Neural progenitor cell (in vitro differentiated cells): Measurements from ENCODE around the gene ANKRD31. TPM values are rescaled to one million over a fixed set of nuclear protein-coding genes. Genes with fewer than 3 reads are reported as not detected.
"Not testable (repeated sequence)": the region's sequence is repeated elsewhere in the genome, so short reads cannot be mapped to it uniquely, and the experiment has no call there.

Experiments
- DNase-seq: peaks from one replicate; pipeline ENCODE4 v3.0.0-alpha.2; 2016; ENCODE audit warnings: low spot score
- H2AFZ ChIP-seq: fragments of 200-600 bp; sonication (generic); replicated peaks from 2 replicates; pipeline ENCODE4 v1.6.1; 2016; ENCODE audit warnings: antibody characterized with exemption
- H3F3A ChIP-seq: fragments of 200-600 bp; sonication (generic); 2 replicates; pipeline ENCODE4 v1.6.1; 2016; ENCODE audit warnings: antibody characterized with exemption, low read depth
- H3K27ac ChIP-seq: fragments of 200-600 bp; sonication (generic); 2 replicates; pipeline ENCODE4 v1.5.1; 2016; ENCODE audit warnings: mild to moderate bottlenecking
- H3K27me3 ChIP-seq: fragments of 200-600 bp; sonication (generic); 2 replicates; pipeline ENCODE4 v1.6.1; 2016; ENCODE audit warnings: mild to moderate bottlenecking, moderate library complexity
- H3K36me3 ChIP-seq: fragments of 200-600 bp; sonication (generic); 2 replicates; pipeline ENCODE4 v1.5.1; 2016
- H3K4me1 ChIP-seq: fragments of 200-600 bp; sonication (generic); 2 replicates; pipeline ENCODE4 v1.6.1; 2016; ENCODE audit warnings: mixed run types
- H3K4me2 ChIP-seq: fragments of 200-600 bp; sonication (generic); 2 replicates; pipeline ENCODE4 v1.6.1; 2016
- H3K4me3 ChIP-seq: fragments of 200-600 bp; sonication (generic); 2 replicates; pipeline ENCODE4 v1.5.1; 2016
- H3K79me2 ChIP-seq: fragments of 200-600 bp; sonication (generic); 2 replicates; pipeline ENCODE4 v1.6.1; 2016; ENCODE audit warnings: low read depth
- H3K9ac ChIP-seq: fragments of 200-600 bp; sonication (generic); 2 replicates; pipeline ENCODE4 v1.6.1; 2016
- H3K9me3 ChIP-seq: fragments of 200-600 bp; sonication (generic); 2 replicates; pipeline ENCODE4 v1.5.1; 2016; ENCODE audit warnings: low read depth
- H4K20me1 ChIP-seq: fragments of 200-600 bp; sonication (generic); 2 replicates; pipeline ENCODE4 v1.6.1; 2016; ENCODE audit warnings: low read depth
- H3K27ac Mint-ChIP-seq: 3 replicates; pipeline ENCODE4 v1.8.0; 2021; ENCODE audit warnings: mixed read lengths
- H3K27me3 Mint-ChIP-seq: 2 replicates; pipeline ENCODE4 v1.8.0; 2022; ENCODE audit warnings: low read depth, mild to moderate bottlenecking, inconsistent platforms, moderate library complexity, mixed read lengths; ENCODE audit not compliant: insufficient read depth
- H3K36me3 Mint-ChIP-seq: 3 replicates; pipeline ENCODE4 v1.8.0; 2021; ENCODE audit warnings: mixed read lengths
- H3K4me1 Mint-ChIP-seq: 3 replicates; pipeline ENCODE4 v1.8.0; 2021; ENCODE audit warnings: mixed read lengths
- H3K4me3 Mint-ChIP-seq: 3 replicates; pipeline ENCODE4 v1.8.0; 2021; ENCODE audit warnings: mild to moderate bottlenecking, moderate library complexity, mixed read lengths
- H3K9me3 Mint-ChIP-seq: 3 replicates; pipeline ENCODE4 v1.8.0; 2020; ENCODE audit warnings: mixed read lengths
- EZH2 ChIP-seq: fragments of 200-600 bp; sonication (generic); IDR thresholded peaks from 2 replicates; pipeline ENCODE4 v1.6.1; 2017; ENCODE audit warnings: antibody characterized with exemption, mild to moderate bottlenecking, moderate library complexity
- EZH2phosphoT487 ChIP-seq: fragments of 200-600 bp; sonication (generic); IDR thresholded peaks from 2 replicates; pipeline ENCODE4 v1.6.1; 2017; ENCODE audit warnings: antibody characterized with exemption
- total RNA-seq: library from RNA; depleted of rRNA; stranded (reverse); fragments of >200 nt; gene quantifications from 2 replicates; pipeline ENCODE4 v1.2.3, GENCODE V29; 2015; ENCODE audit warnings: low replicate concordance
- TF ChIP-seq, protein P1 (sequence below): fragments of 200-600 bp; sonication (generic); IDR thresholded peaks from 2 replicates; pipeline ENCODE4 v1.5.1; 2017; ENCODE audit warnings: antibody characterized with exemption, mild to moderate bottlenecking

ANKRD31 gene
- total RNA-seq, 1 donor from 2014 or later = 0.75 TPM

DNA sequence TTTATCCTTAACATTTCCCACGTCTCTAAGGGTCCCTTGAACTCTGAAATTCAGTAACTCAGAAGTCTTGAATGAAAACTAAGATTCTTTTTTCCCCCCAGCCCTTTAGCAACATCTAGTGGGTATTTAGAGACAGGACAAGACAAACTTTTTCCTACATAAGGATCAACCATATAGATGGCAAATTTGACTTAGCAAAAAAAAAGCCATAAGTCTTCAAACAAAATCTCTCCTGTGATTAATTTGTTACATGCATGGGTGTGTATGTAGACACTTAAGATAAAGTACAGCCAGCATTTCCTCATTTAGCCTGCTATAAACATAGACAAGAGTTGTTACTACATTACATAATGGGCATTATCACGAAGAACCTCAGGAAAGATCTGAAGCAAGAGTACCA is 29.1 kb upstream of the ANKRD31 start:
- TF ChIP-seq EZH2 (no peak), EZH2phosphoT487 (no peak)
- TF ChIP-seq, protein P1, sequence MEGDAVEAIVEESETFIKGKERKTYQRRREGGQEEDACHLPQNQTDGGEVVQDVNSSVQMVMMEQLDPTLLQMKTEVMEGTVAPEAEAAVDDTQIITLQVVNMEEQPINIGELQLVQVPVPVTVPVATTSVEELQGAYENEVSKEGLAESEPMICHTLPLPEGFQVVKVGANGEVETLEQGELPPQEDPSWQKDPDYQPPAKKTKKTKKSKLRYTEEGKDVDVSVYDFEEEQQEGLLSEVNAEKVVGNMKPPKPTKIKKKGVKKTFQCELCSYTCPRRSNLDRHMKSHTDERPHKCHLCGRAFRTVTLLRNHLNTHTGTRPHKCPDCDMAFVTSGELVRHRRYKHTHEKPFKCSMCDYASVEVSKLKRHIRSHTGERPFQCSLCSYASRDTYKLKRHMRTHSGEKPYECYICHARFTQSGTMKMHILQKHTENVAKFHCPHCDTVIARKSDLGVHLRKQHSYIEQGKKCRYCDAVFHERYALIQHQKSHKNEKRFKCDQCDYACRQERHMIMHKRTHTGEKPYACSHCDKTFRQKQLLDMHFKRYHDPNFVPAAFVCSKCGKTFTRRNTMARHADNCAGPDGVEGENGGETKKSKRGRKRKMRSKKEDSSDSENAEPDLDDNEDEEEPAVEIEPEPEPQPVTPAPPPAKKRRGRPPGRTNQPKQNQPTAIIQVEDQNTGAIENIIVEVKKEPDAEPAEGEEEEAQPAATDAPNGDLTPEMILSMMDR = peak; percentile 66
- no peaks in the 10 kb centered on the region for H3K36me3 Mint-ChIP-seq
- peak; percentile 35 for DNase-seq
- H3K27ac Mint-ChIP-seq = no peak overlapping the region
- peaks cover 13% of the 10 kb centered on the region for H3K9me3 Mint-ChIP-seq
- Histone ChIP-seq H3K4me3 (no peak overlapping the region), H3K4me2 (no peak overlapping the region), H3K4me1 (no peaks in the 10 kb centered on the region), H3K36me3 (no peaks in the 10 kb centered on the region), H3F3A (no peaks in the 10 kb centered on the region), H3K9ac (no peak overlapping the region), H4K20me1 (no peaks in the 10 kb centered on the region), H3K9me3 (no peaks in the 10 kb centered on the region), H3K27me3 (no peaks in the 10 kb centered on the region), H3K27ac (no peak overlapping the region), H2AFZ (no peak overlapping the region), H3K79me2 (no peaks in the 10 kb centered on the region)
- no peaks in the 10 kb centered on the region for H3K4me1 Mint-ChIP-seq
- H3K27me3 Mint-ChIP-seq = peaks cover 9% of the 10 kb centered on the region
- no peak overlapping the region for H3K4me3 Mint-ChIP-seq

DNA sequence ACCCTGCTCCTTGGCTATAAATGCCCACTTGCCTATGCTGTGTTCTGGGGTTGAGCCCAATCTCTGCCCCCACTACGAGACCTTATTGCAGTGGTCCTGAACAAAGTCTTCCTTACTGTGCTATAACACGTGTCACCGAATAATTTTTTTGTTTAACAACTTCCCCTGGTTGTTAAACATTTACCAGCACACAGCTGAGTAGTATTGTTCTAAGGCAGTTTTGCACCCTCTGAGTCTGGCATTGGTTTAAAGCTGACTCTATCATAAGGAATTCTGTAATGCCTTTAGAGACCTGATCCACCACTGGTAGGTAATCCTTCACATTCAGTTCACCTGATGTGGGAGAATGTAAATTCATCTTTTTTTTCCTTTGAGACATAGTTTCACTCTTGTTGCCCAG is 25.6 kb upstream of the ANKRD31 start:
- Histone ChIP-seq H3K4me3 (no peak overlapping the region), H3K4me2 (no peak overlapping the region), H3K9me3 (no peaks in the 10 kb centered on the region), H4K20me1 (no peaks in the 10 kb centered on the region), H3K9ac (no peak overlapping the region), H3K4me1 (no peaks in the 10 kb centered on the region), H3K27me3 (no peaks in the 10 kb centered on the region), H2AFZ (no peak overlapping the region), H3F3A (no peaks in the 10 kb centered on the region), H3K36me3 (no peaks in the 10 kb centered on the region), H3K27ac (no peak overlapping the region), H3K79me2 (no peaks in the 10 kb centered on the region)
- TF ChIP-seq EZH2phosphoT487 = no peak
- TF ChIP-seq, protein P1 = no peak
- TF ChIP-seq EZH2 = no peak
- no peak overlapping the region for H3K4me3 Mint-ChIP-seq
- H3K27ac Mint-ChIP-seq = no peak overlapping the region
- DNase-seq = no peak
- no peaks in the 10 kb centered on the region for H3K9me3 Mint-ChIP-seq
- H3K36me3 Mint-ChIP-seq = no peaks in the 10 kb centered on the region
- H3K4me1 Mint-ChIP-seq = no peaks in the 10 kb centered on the region
- peaks cover 2% of the 10 kb centered on the region for H3K27me3 Mint-ChIP-seq

DNA sequence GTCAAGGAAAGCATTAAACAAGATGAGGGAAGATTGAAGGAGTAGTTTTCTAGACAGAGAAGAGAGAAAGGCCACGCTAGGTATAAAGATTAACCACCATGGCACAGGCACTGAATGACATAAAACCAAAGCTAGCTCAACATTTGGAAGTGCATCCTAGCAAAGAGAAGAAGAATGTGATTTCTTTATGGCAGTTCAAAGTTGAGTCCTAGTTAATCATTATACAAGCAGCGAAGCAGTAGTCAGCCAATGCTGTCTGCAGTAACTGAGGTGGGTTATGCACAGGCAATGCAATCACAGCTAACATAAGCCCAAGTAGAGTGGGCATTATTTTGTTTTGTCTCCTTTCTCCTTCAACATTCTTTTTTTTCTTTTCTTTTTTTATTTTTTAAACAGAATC is 24.0 kb upstream of the ANKRD31 start:
- no peak overlapping the region for H3K4me3 ChIP-seq
- no peak overlapping the region for H3K4me2 ChIP-seq
- no peak overlapping the region for H3K9ac ChIP-seq
- Mint-ChIP-seq H3K27ac (no peak overlapping the region), H3K36me3 (no peaks in the 10 kb centered on the region), H3K4me1 (no peaks in the 10 kb centered on the region), H3K27me3 (peaks cover 2% of the 10 kb centered on the region), H3K9me3 (peaks cover 7% of the 10 kb centered on the region), H3K4me3 (no peak overlapping the region)
- H3K79me2 ChIP-seq = no peaks in the 10 kb centered on the region
- TF ChIP-seq EZH2phosphoT487 (no peak), EZH2 (no peak)
- TF ChIP-seq, protein P1 = no peak
- H4K20me1 ChIP-seq = no peaks in the 10 kb centered on the region
- no peak for DNase-seq
- H2AFZ ChIP-seq = no peak overlapping the region
- no peak overlapping the region for H3K27ac ChIP-seq
- H3F3A ChIP-seq = no peaks in the 10 kb centered on the region
- no peaks in the 10 kb centered on the region for H3K27me3 ChIP-seq
- H3K4me1 ChIP-seq = no peaks in the 10 kb centered on the region
- H3K36me3 ChIP-seq = no peaks in the 10 kb centered on the region
- H3K9me3 ChIP-seq = no peaks in the 10 kb centered on the region

DNA sequence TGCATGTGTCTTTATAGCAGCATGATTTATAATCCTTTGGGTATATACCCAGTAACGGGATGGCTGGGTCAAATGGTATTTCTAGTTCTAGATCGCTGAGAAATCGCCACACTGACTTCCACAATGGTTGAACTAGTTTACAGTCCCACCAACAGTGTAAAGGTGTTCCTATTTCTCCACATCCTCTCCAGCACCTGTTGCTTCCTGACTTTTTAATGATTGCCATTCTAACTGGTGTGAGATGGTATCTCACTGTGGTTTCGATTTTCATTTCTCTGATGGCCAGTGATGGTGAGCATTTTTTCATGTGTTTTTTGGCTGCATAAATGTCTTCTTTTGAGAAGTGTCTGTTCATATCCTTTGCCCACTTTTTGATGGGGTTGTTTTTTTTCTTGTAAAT is 13.8 kb upstream of the ANKRD31 start:
- not testable (repeated sequence) for H3K79me2 ChIP-seq, H3K9me3 ChIP-seq

More for the DNA sequence above, 13.8 kb upstream of the ANKRD31 start:
- H3K9me3 Mint-ChIP-seq, H3K27me3 Mint-ChIP-seq, H3K9ac ChIP-seq, DNase-seq, H3K36me3 ChIP-seq, H3K27me3 ChIP-seq, H2AFZ ChIP-seq, H3K4me3 Mint-ChIP-seq, H3F3A ChIP-seq, H3K4me3 ChIP-seq, H3K36me3 Mint-ChIP-seq, H3K4me1 ChIP-seq, H3K4me2 ChIP-seq, H4K20me1 ChIP-seq, H3K4me1 Mint-ChIP-seq, H3K27ac ChIP-seq, H3K27ac Mint-ChIP-seq: not testable (repeated sequence)
